A549 (cell line): ENCODE data around the gene CAAP1. TPM values are rescaled to one million over a fixed set of nuclear protein-coding genes. Genes with fewer than 3 reads are reported as not detected.

Experiments
- ATAC-seq, 2 experiments: fragments of 200-7000 bp in 1 of 2; fragments of >200 bp in 1 of 2; cut with Nextera tagmentation in 1 of 2; cut with Tn5 transposase in 1 of 2; 3 replicates each; pipeline versions ENCODE4 v1.8.0 to v1.9.1; 2018 to 2020; ENCODE audit warnings: mild to moderate bottlenecking in 1 of 2, moderate library complexity in 1 of 2
- CTCF ChIA-PET: fragments of 300-600 bp; sonication (Branson Sonifier 250); formaldehyde crosslinking; extraction: SDS; loops from one replicate; lab custom pipeline; 2021; ENCODE audit warnings: antibody characterized with exemption, inconsistent platforms; lab: Yijun Ruan, JAX
- POLR2A ChIA-PET: fragments of 350-600 bp; formaldehyde crosslinking; extraction: SDS; loops from one replicate; lab custom pipeline; 2021; ENCODE audit warnings: antibody characterized with exemption, inconsistent platforms; lab: Yijun Ruan, JAX
- DNase-seq, 2 experiments: peaks; one replicate each; pipeline versions ENCODE4 v3.0.0 to v3.0.0-alpha.2; 2011 to 2016; ENCODE audit warnings: low read depth in 1 of 2, low spot score in 1 of 2
- FAIRE-seq: peaks from 2 replicates; lab custom pipeline; 2011; peaks lifted over from hg19 to GRCh38; lab: Jason Lieb, UNC
- H3K27ac ChIP-seq, 2 experiments: fragments of >200 bp; sonication (Bioruptor Twin); formaldehyde crosslinking; 3 replicates each; pipeline ENCODE4 v1.5.1; 2016 to 2017
- H3K4me1 ChIP-seq: fragments of >200 bp; sonication (Bioruptor Twin); formaldehyde crosslinking; 3 replicates; pipeline ENCODE4 v1.6.1; 2016
- H3K4me2 ChIP-seq: fragments of >200 bp; sonication (Bioruptor Twin); formaldehyde crosslinking; 3 replicates; pipeline ENCODE4 v1.6.1; 2016
- H3K4me3 ChIP-seq: fragments of >200 bp; sonication (Bioruptor Twin); formaldehyde crosslinking; 3 replicates; pipeline ENCODE4 v1.5.1; 2016
- H3K9me3 ChIP-seq: fragments of >200 bp; sonication (Bioruptor Twin); formaldehyde crosslinking; 3 replicates; pipeline ENCODE4 v1.6.1; 2016
- ATOH8 ChIP-seq: fragments of 250-450 bp; sonication (Bioruptor Pico); IDR thresholded peaks from 2 replicates; pipeline ENCODE4 v1.5.0; 2020; ENCODE audit warnings: low read depth, mild to moderate bottlenecking, moderate library complexity
- BCL3 ChIP-seq: fragments of >200 bp; sonication (Bioruptor Twin); formaldehyde crosslinking; IDR thresholded peaks from 3 replicates; pipeline ENCODE4 v1.6.1; 2016
- CBX2 ChIP-seq: fragments of 200-600 bp; sonication (generic); IDR thresholded peaks from 2 replicates; pipeline ENCODE4 v1.6.1; 2016; ENCODE audit warnings: low read depth, mild to moderate bottlenecking, borderline replicate concordance
- CBX8 ChIP-seq: fragments of 200-600 bp; sonication (generic); IDR thresholded peaks from 2 replicates; pipeline ENCODE4 v1.6.1; 2016
- CEBPB ChIP-seq, 2 experiments: fragments of >200 bp in 1 of 2; sonication (Bioruptor Twin) in 1 of 2; formaldehyde crosslinking in 1 of 2; IDR thresholded peaks; 2 replicates each; pipeline ENCODE4 v1.6.1; 2012 to 2016
- CHD4 ChIP-seq: fragments of 200-600 bp; sonication (generic); IDR thresholded peaks from 2 replicates; pipeline ENCODE4 v1.6.1; 2016; ENCODE audit warnings: antibody characterized with exemption, mild to moderate bottlenecking, borderline replicate concordance
- CTCF ChIP-seq: fragments of >200 bp; sonication (Bioruptor Twin); formaldehyde crosslinking; IDR thresholded peaks from 3 replicates; pipeline ENCODE4 v1.5.1; 2016
- E2F6 ChIP-seq: IDR thresholded peaks from 2 replicates; pipeline ENCODE4 v1.6.1; 2012; ENCODE audit warnings: low read depth, borderline replicate concordance
- ELK1 ChIP-seq: fragments of 150-350 bp; IDR thresholded peaks from 2 replicates; pipeline ENCODE4 v1.6.1; 2014; ENCODE audit warnings: low read depth, mild to moderate bottlenecking, low read length
- ESRRA ChIP-seq: fragments of 150-350 bp; IDR thresholded peaks from 2 replicates; pipeline ENCODE4 v1.6.1; 2014; ENCODE audit warnings: mild to moderate bottlenecking, low read length, borderline replicate concordance
- FOXS1 ChIP-seq: fragments of 250-450 bp; sonication (Bioruptor Pico); IDR thresholded peaks from 2 replicates; pipeline ENCODE4 v1.5.0; 2020; ENCODE audit warnings: mild to moderate bottlenecking, moderate library complexity
- HOXB13 ChIP-seq: fragments of 250-450 bp; sonication (Bioruptor Pico); IDR thresholded peaks from 2 replicates; pipeline ENCODE4 v1.5.0; 2020; ENCODE audit warnings: low read depth, mild to moderate bottlenecking, moderate library complexity
- HOXB5 ChIP-seq: fragments of 250-450 bp; sonication (Bioruptor Pico); IDR thresholded peaks from 2 replicates; pipeline ENCODE4 v1.5.0; 2020; ENCODE audit warnings: mild to moderate bottlenecking, moderate library complexity
- JUNB ChIP-seq: fragments of >200 bp; sonication (Bioruptor Twin); formaldehyde crosslinking; IDR thresholded peaks from 2 replicates; pipeline ENCODE4 v1.6.1; 2016
- KDM5A ChIP-seq: fragments of 200-600 bp; sonication (generic); IDR thresholded peaks from 2 replicates; pipeline ENCODE4 v1.6.1; 2016; ENCODE audit warnings: antibody characterized with exemption, mild to moderate bottlenecking
- MAFK ChIP-seq: fragments of 450-650 bp; IDR thresholded peaks from 2 replicates; pipeline ENCODE4 v1.6.1; 2014; ENCODE audit not compliant: partially characterized antibody
- MAX ChIP-seq: IDR thresholded peaks from 2 replicates; pipeline ENCODE4 v1.6.1; 2012
- MAZ ChIP-seq: fragments of 150-350 bp; IDR thresholded peaks from 2 replicates; pipeline ENCODE4 v1.6.1; 2014; ENCODE audit warnings: antibody characterized with exemption, low read depth, low read length, borderline replicate concordance
- MYC ChIP-seq: IDR thresholded peaks from 2 replicates; pipeline ENCODE4 v1.6.1; 2012; ENCODE audit warnings: mild to moderate bottlenecking, inconsistent platforms, low read length, improper control_type of control experiment, borderline replicate concordance
- NFE2L2 ChIP-seq: fragments of 150-350 bp; conservative IDR thresholded peaks from 2 replicates; pipeline ENCODE4 v1.6.1; 2014; ENCODE audit warnings: low read length
- NPAS2 ChIP-seq: fragments of 250-450 bp; sonication (Bioruptor Pico); IDR thresholded peaks from 2 replicates; pipeline ENCODE4 v1.8.0; 2022; ENCODE audit warnings: mild to moderate bottlenecking, moderate library complexity, borderline replicate concordance
- NR3C1 ChIP-seq: fragments of >200 bp; sonication (Bioruptor Twin); formaldehyde crosslinking; IDR thresholded peaks from 3 replicates; pipeline ENCODE4 v1.6.1; 2017
- PBX3 ChIP-seq: IDR thresholded peaks from 2 replicates; pipeline ENCODE4 v1.6.1; 2012
- RARB ChIP-seq: fragments of 250-450 bp; sonication (Bioruptor Pico); IDR thresholded peaks from 2 replicates; pipeline ENCODE4 v1.8.0; 2021; ENCODE audit warnings: mild to moderate bottlenecking, moderate library complexity
- RCOR1 ChIP-seq: fragments of 150-350 bp; IDR thresholded peaks from 2 replicates; pipeline ENCODE4 v1.6.1; 2014; ENCODE audit warnings: antibody characterized with exemption, low read length, low read depth
- RFX5 ChIP-seq: fragments of 450-650 bp; IDR thresholded peaks from 2 replicates; pipeline ENCODE4 v1.7.1; 2014; ENCODE audit warnings: antibody characterized with exemption, mild to moderate bottlenecking, moderate library complexity
- SMC3 ChIP-seq: fragments of >200 bp; sonication (Bioruptor Twin); formaldehyde crosslinking; IDR thresholded peaks from 3 replicates; pipeline ENCODE4 v1.6.1; 2018; ENCODE audit warnings: inconsistent platforms
- SREBF2 ChIP-seq: fragments of 450-650 bp; IDR thresholded peaks from 2 replicates; pipeline ENCODE4 v1.6.1; 2014; ENCODE audit warnings: mild to moderate bottlenecking, moderate library complexity
- TP53 ChIP-seq: fragments of 250-450 bp; sonication (Bioruptor Pico); IDR thresholded peaks from 2 replicates; pipeline ENCODE4 v1.5.0; 2021; ENCODE audit warnings: mild to moderate bottlenecking, moderate library complexity
- ZSCAN20 ChIP-seq: fragments of 250-450 bp; sonication (Bioruptor Pico); IDR thresholded peaks from 2 replicates; pipeline ENCODE4 v1.8.0; 2022; ENCODE audit warnings: mild to moderate bottlenecking, moderate library complexity
- WGBS: methylation state at CpG from one replicate; pipeline ENCODE4 v1.1.6; 2017; ENCODE audit errors: missing lambda C conversion rate; 5-methylcytosine and 5-hydroxymethylcytosine counted together
- polyA minus RNA-seq: library from RNA; depleted of rRNA, polyadenylated mRNA; stranded (reverse); fragments of >200 nt; gene quantifications from 2 replicates; pipeline ENCODE4 v1.2.3, GENCODE V29; 2011; rRNA and poly(A)+ RNA removed
- polyA plus RNA-seq, 4 experiments: library from polyadenylated mRNA; depleted of rRNA in 3 of 4; stranded (reverse); fragments of >200 nt; fragmentation: RNase III in 1 of 4; extraction: RNeasy Plus Mini Kit Qiagen cat#74134 plus additional on column Dnase treatment in 1 of 4; gene quantifications; 2 replicates in 3 of 4; 3 replicates in 1 of 4; pipeline ENCODE4 v1.2.3, GENCODE V29; 2011 to 2017

CAAP1 gene
- polyA plus RNA-seq (2011; rRNA removed) (22.4 and 32.8 TPM in 2 replicates), polyA plus RNA-seq (2017; fragmentation: RNase III; extraction: RNeasy Plus Mini Kit Qiagen cat#74134 plus additional on column Dnase treatment) (21.2 to 23.7 TPM (median 23.3 TPM) in 3 replicates), polyA minus RNA-seq (5.3 and 6.7 TPM in 2 replicates)
- 14.1 and 14.6 TPM in 2 replicates for polyA plus RNA-seq (2012; cell fraction: cytosol; rRNA removed)
- 10.3 and 12.5 TPM in 2 replicates for polyA plus RNA-seq (2012; cell fraction: nucleus; rRNA removed)

- ATAC-seq: peak; percentile 96
- no peaks in the 10 kb centered on the region for H3K9me3 ChIP-seq
- no peak for FAIRE-seq
- 2% methylated on average over 38 of the region's 70 CpGs for WGBS
- POLR2A ChIA-PET: interaction anchor here (0.5 to 1.9 kb wide), 14 partner anchors 9 to 146 kb away, joined by 3 to 15 read pairs (median 4); partner anchors contain the start of genes IFT74 and PLAA
- CTCF ChIA-PET: interaction anchor here (0.6 to 4.7 kb wide), 6 partner anchors 44 to 1030 kb away, joined by 3 to 24 read pairs (median 5); no protein-coding TSS in a partner anchor
- peak within 1 kb of the TSS; percentile 78 for H3K4me3 ChIP-seq
- peak within 1 kb of the TSS; percentile 93 for H3K4me2 ChIP-seq
- H3K4me1 ChIP-seq: peaks cover 12% of the 10 kb centered on the region
- peak; percentile 88 to 95 for DNase-seq
- H3K27ac ChIP-seq: peak within 1 kb of the TSS; percentile 96
- TF ChIP-seq HOXB13 (no peak), CEBPB (IDR thresholded peaks at IDR 0.05) (no peak), RARB (CRISPR knock-in tag) (no peak), ELK1 (0 out of 2 replicates have a peak, but pooled peaks have one; percentile 60), PBX3 (peak; percentile 62; the same call in 1 of the 2 replicates), CBX8 (no peak), MAZ (no peak), ESRRA (peak; percentile 64; the same call in 1 of the 2 replicates), NFE2L2 (no peak), ATOH8 (CRISPR knock-in tag) (no peak), KDM5A (peak; percentile 30; the same call in 1 of the 2 replicates), JUNB (no peak), TP53 (CRISPR knock-in tag) (no peak), NPAS2 (no peak), MAFK (no peak), E2F6 (peak; percentile 77), BCL3 (peak; percentile 80; the same call in 2 of the 3 replicates), CTCF (peak; percentile 33; the same call in 1 of the 3 replicates), NR3C1 (no peak), ZSCAN20 (no peak), CBX2 (no peak), HOXB5 (CRISPR knock-in tag) (no peak), CHD4 (no peak), SREBF2 (no peak), SMC3 (peak; percentile 32; the same call in 1 of the 3 replicates), RFX5 (no peak; the same call in 1 of the 2 replicates), MYC (peak; percentile 87), FOXS1 (CRISPR knock-in tag) (no peak), MAX (peak; percentile 94), RCOR1 (no peak)
These were observed at the start of gene CAAP1 for GRCh38 chr9:26892251-26893029. TSS of gene CAAP1 (minus strand) at chr9:26892802. CDS start at chr9:26892715, 87 bp downstream.
